Measurements from ENCODE around the gene FBN2.

DNA sequence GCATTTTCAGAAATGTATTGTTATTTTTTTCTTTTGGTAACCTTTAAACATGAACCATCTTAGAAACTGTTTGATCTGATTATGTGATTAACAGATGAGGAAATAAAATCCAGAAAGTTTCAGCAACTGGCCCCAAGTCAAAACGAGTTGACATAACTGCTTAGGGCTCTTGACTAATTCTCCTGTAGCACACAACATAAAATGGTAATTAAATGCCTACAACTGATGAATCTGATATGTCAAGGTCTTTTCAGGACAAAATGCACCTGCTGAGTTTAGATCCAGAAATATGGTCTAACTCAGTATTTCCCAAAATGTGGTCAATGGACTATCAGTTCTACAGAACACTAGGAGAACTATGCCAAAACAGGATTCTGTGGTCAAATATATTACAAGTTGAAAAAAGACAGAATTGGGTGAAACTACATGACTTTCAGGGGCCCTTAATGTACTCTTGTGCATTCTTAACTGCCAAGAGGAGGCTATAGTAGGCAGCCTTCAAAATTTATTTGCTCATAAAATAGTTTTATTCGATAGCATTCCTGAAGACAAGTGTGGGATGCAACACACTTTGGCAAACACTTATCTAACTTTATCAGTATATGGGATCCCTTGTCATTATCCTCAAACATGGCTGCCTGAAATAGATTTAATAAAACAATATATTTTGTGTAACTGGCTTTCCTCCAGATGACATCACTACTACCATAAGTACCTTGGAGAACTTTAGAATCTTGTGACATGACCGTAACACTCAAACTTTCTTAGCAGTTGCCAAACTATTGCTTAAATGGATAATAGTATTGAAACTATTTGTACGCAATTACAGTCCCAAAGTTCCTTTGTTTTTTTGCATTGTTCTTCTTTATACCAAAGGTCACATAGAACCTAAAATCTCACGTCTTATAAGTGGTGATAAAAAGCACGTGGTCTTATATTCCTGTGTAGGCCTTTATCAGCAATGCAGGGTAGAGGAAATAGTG lies 59.4 kb downstream of the FBN2 start:
- TF ChIP-seq CTCF (conservative IDR thresholded peaks at IDR 0.05; ENCODE audit: low read depth, low read length) (no peak), EZH2 (IDR thresholded peaks at IDR 0.05; ENCODE audit: borderline replicate concordance, low read depth, low read length, poor library complexity, severe bottlenecking) (no peak)

Data from A673 (cell line).